HEK293 (cell line): ENCODE results near the gene ANKZF1.

Source experiments
- CTCF ChIA-PET: fragments of 350-600 bp; formaldehyde crosslinking; extraction: SDS; loops from one replicate; lab custom pipeline; 2021; ENCODE audit warnings: antibody characterized with exemption; lab: Yijun Ruan, JAX
- POLR2A ChIA-PET: fragments of 300-600 bp; formaldehyde crosslinking; extraction: SDS; loops from one replicate; lab custom pipeline; 2020; ENCODE audit warnings: antibody characterized with exemption, inconsistent platforms; lab: Yijun Ruan, JAX
- H3K27ac ChIP-seq: fragments of 200-500 bp; sonication (Bioruptor generic); 2 replicates; pipeline ENCODE4 v1.5.1; 2014; ENCODE audit warnings: low read depth, low read length, control low read depth, inconsistent platforms; ENCODE audit errors: extremely low read depth
- H3K36me3 ChIP-seq, 2 experiments: fragments of 200-500 bp in 1 of 2; sonication (Bioruptor generic) in 1 of 2; 1 replicate in 1 of 2; 2 replicates in 1 of 2; pipeline ENCODE4 v1.5.1; 2014 to 2017; ENCODE audit warnings: inconsistent platforms in 2 of 2, low read length in 2 of 2; ENCODE audit not compliant: control insufficient read depth in 2 of 2, insufficient read depth in 1 of 2
- H3K4me1 ChIP-seq: fragments of 200-500 bp; sonication (Bioruptor generic); 2 replicates; pipeline ENCODE4 v1.5.1; 2014; ENCODE audit warnings: mild to moderate bottlenecking, low read length, inconsistent platforms; ENCODE audit not compliant: control insufficient read depth, insufficient read depth
- H3K4me3 ChIP-seq: 2 replicates; pipeline ENCODE4 v1.5.1; 2011; ENCODE audit warnings: low read depth, mild to moderate bottlenecking, control low read depth, low read length, moderate library complexity
- H3K9me3 ChIP-seq: fragments of 200-500 bp; sonication (Bioruptor generic); 2 replicates; pipeline ENCODE4 v1.5.1; 2014; ENCODE audit warnings: low read depth, low read length, inconsistent platforms; ENCODE audit not compliant: control insufficient read depth, insufficient read depth
- AEBP2 ChIP-seq: fragments of 450-650 bp; formaldehyde crosslinking; IDR thresholded peaks from 2 replicates; pipeline ENCODE4 v1.5.1; 2016; ENCODE audit warnings: missing biosample characterization, missing genetic modification characterization, borderline replicate concordance
- ATF2 ChIP-seq: fragments of 450-650 bp; formaldehyde crosslinking; IDR thresholded peaks from 2 replicates; pipeline ENCODE4 v1.5.1; 2016; ENCODE audit warnings: missing biosample characterization, missing genetic modification characterization, low read depth
- KLF1 ChIP-seq: fragments of 450-650 bp; formaldehyde crosslinking; IDR thresholded peaks from 2 replicates; pipeline ENCODE4 v1.5.1; 2016; ENCODE audit warnings: missing biosample characterization, missing genetic modification characterization
- KLF9 ChIP-seq: fragments of 450-650 bp; formaldehyde crosslinking; IDR thresholded peaks from 2 replicates; pipeline ENCODE4 v1.5.1; 2016; ENCODE audit warnings: missing biosample characterization, missing genetic modification characterization, low read depth
- REST ChIP-seq: fragments of 450-650 bp; formaldehyde crosslinking; IDR thresholded peaks from 2 replicates; pipeline ENCODE4 v1.5.1; 2016; ENCODE audit warnings: missing biosample characterization, missing genetic modification characterization
- SCRT1 ChIP-seq: fragments of 450-650 bp; formaldehyde crosslinking; IDR thresholded peaks from 2 replicates; pipeline ENCODE4 v1.5.1; 2016; ENCODE audit warnings: missing biosample characterization, missing genetic modification characterization, borderline replicate concordance
- YY1 ChIP-seq: fragments of 450-650 bp; formaldehyde crosslinking; IDR thresholded peaks from 2 replicates; pipeline ENCODE4 v1.5.1; 2018; ENCODE audit warnings: missing biosample characterization, missing genetic modification characterization
- ZNF121 ChIP-seq: fragments of 450-650 bp; formaldehyde crosslinking; IDR thresholded peaks from 2 replicates; pipeline ENCODE4 v1.5.1; 2016; ENCODE audit warnings: missing biosample characterization, missing genetic modification characterization
- ZNF157 ChIP-seq: fragments of 450-650 bp; formaldehyde crosslinking; IDR thresholded peaks from 2 replicates; pipeline ENCODE4 v1.5.1; 2016; ENCODE audit warnings: missing biosample characterization, missing genetic modification characterization
- ZNF2 ChIP-seq: fragments of 450-650 bp; formaldehyde crosslinking; IDR thresholded peaks from 2 replicates; pipeline ENCODE4 v1.5.1; 2016; ENCODE audit warnings: missing biosample characterization, missing genetic modification characterization
- ZNF221 ChIP-seq: fragments of 450-650 bp; formaldehyde crosslinking; IDR thresholded peaks from 2 replicates; pipeline ENCODE4 v1.5.1; 2017; ENCODE audit warnings: missing biosample characterization, missing genetic modification characterization, borderline replicate concordance
- ZNF223 ChIP-seq: fragments of 450-650 bp; formaldehyde crosslinking; IDR thresholded peaks from 2 replicates; pipeline ENCODE4 v1.5.1; 2016; ENCODE audit warnings: missing biosample characterization, missing genetic modification characterization
- ZNF324 ChIP-seq: fragments of 450-650 bp; formaldehyde crosslinking; IDR thresholded peaks from 2 replicates; pipeline ENCODE4 v1.5.1; 2016; ENCODE audit warnings: missing biosample characterization, missing genetic modification characterization
- ZNF37A ChIP-seq: fragments of 450-650 bp; IDR thresholded peaks from 2 replicates; pipeline ENCODE4 v1.5.1; 2018; ENCODE audit warnings: missing biosample characterization, missing genetic modification characterization
- ZNF548 ChIP-seq: fragments of 450-650 bp; formaldehyde crosslinking; IDR thresholded peaks from 2 replicates; pipeline ENCODE4 v1.5.1; 2016; ENCODE audit warnings: missing biosample characterization, missing genetic modification characterization
- ZNF555 ChIP-seq: fragments of 450-650 bp; formaldehyde crosslinking; conservative IDR thresholded peaks from 2 replicates; pipeline ENCODE4 v1.5.1; 2017; ENCODE audit warnings: missing biosample characterization, mild to moderate bottlenecking, missing genetic modification characterization, inconsistent platforms
- ZNF600 ChIP-seq: fragments of 450-650 bp; formaldehyde crosslinking; IDR thresholded peaks from 2 replicates; pipeline ENCODE4 v1.5.1; 2016; ENCODE audit warnings: missing biosample characterization, missing genetic modification characterization
- ZNF629 ChIP-seq: fragments of 450-650 bp; formaldehyde crosslinking; IDR thresholded peaks from 2 replicates; pipeline ENCODE4 v1.5.1; 2017; ENCODE audit warnings: missing biosample characterization, missing genetic modification characterization
- ZNF677 ChIP-seq: fragments of 450-650 bp; IDR thresholded peaks from 2 replicates; pipeline ENCODE4 v1.5.0; 2018; ENCODE audit warnings: missing biosample characterization, mild to moderate bottlenecking, missing genetic modification characterization, moderate library complexity
- ZNF768 ChIP-seq: fragments of 450-650 bp; formaldehyde crosslinking; IDR thresholded peaks from 2 replicates; pipeline ENCODE4 v1.5.1; 2018; ENCODE audit warnings: missing biosample characterization, mild to moderate bottlenecking, missing genetic modification characterization
- ZSCAN18 ChIP-seq: fragments of 450-650 bp; formaldehyde crosslinking; IDR thresholded peaks from 2 replicates; pipeline ENCODE4 v1.5.1; 2016; ENCODE audit warnings: missing biosample characterization, missing genetic modification characterization
- TF ChIP-seq, protein P1 (sequence below): fragments of 450-650 bp; formaldehyde crosslinking; IDR thresholded peaks from 2 replicates; pipeline ENCODE4 v1.5.1; 2016; ENCODE audit warnings: missing biosample characterization, missing genetic modification characterization

The ANKZF1 gene

DNA sequence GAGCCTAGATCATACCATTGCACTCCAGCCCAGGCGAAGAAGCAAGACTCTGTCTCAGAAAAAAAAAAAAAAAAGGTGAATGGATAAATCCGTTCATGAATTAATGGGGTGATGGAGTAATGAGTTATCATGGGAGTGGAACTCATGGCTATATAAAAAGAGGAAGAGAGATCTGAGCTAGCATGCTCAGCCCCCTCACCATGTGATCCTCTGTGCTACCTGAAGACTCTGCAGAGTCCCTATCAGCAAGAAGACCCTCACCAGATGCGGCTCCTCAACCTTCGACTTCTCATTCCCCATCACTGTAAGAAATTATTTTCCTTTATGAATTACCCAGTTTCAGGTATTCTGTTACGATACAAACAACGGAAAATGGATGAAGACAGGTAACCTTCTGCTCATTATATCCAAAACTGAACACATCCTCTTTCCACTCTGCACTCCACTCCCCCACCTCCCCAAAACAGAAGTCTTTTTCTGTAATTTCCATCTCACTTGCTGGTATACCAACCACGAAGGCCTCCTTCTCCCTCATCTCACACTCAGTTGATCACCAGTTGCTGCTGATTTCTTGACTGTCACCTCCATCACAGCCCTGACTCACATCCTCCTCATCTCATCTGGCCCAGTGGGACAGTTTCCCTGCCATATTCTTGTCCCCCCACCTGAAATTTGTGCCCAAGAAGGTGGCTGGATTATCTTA lies 42.7 kb upstream of the ANKZF1 start:
- POLR2A ChIA-PET: no interaction called here
- Histone ChIP-seq H3K27ac (no peak overlapping the region), H3K9me3 (no peaks in the 10 kb centered on the region), H3K4me3 (no peak overlapping the region)
- CTCF ChIA-PET: no interaction called here
- TF ChIP-seq, protein P1, sequence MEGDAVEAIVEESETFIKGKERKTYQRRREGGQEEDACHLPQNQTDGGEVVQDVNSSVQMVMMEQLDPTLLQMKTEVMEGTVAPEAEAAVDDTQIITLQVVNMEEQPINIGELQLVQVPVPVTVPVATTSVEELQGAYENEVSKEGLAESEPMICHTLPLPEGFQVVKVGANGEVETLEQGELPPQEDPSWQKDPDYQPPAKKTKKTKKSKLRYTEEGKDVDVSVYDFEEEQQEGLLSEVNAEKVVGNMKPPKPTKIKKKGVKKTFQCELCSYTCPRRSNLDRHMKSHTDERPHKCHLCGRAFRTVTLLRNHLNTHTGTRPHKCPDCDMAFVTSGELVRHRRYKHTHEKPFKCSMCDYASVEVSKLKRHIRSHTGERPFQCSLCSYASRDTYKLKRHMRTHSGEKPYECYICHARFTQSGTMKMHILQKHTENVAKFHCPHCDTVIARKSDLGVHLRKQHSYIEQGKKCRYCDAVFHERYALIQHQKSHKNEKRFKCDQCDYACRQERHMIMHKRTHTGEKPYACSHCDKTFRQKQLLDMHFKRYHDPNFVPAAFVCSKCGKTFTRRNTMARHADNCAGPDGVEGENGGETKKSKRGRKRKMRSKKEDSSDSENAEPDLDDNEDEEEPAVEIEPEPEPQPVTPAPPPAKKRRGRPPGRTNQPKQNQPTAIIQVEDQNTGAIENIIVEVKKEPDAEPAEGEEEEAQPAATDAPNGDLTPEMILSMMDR (tag by site-specific recombination): no peak
- TF ChIP-seq ZNF677 (no peak), ZNF555 (tag by site-specific recombination) (no peak), KLF9 (no peak), ZNF221 (tag by site-specific recombination) (no peak), SCRT1 (tag by site-specific recombination) (no peak), ZNF2 (no peak)
- TF ChIP-seq, all 188 proteins: peak for 0
- H3K4me1 ChIP-seq: no peaks in the 10 kb centered on the region
- peaks cover 0 to 33% of the 10 kb centered on the region in 2 experiments; a peak in 2 of 3 replicates for H3K36me3 ChIP-seq

GRCh38 chr2:219197388-219197787 lies 32.2 kb upstream of the ANKZF1 start:
- no peaks in the 10 kb centered on the region for H3K36me3 ChIP-seq
- H3K9me3 ChIP-seq: no peaks in the 10 kb centered on the region
- H3K4me1 ChIP-seq: no peaks in the 10 kb centered on the region; the same call in 1 of the 2 replicates
- no peak for TF ChIP-seq ZNF629
- TF ChIP-seq ZNF157 (tag by site-specific recombination): no peak
- TF ChIP-seq AEBP2 (tag by site-specific recombination): no peak
- TF ChIP-seq ZNF37A (tag by site-specific recombination): no peak
- TF ChIP-seq ZNF548 (tag by site-specific recombination): no peak
- TF ChIP-seq KLF1: no peak
- TF ChIP-seq, all 188 proteins: peak for 0
- Histone ChIP-seq H3K4me3 (no peak overlapping the region), H3K27ac (no peak overlapping the region)
- CTCF ChIA-PET: interaction anchor here (0.9 kb wide), 1 partner anchor 26 kb away, joined by 5 read pairs; no protein-coding TSS in a partner anchor
- POLR2A ChIA-PET: interaction anchor here (2.4 kb wide), 1 partner anchor 9 kb away, joined by 9 read pairs; the partner anchor contains the start of gene ZFAND2B

GRCh38 chr2:219198974-219199373 lies 30.6 kb upstream of the ANKZF1 start:
- Histone ChIP-seq H3K9me3 (no peaks in the 10 kb centered on the region), H3K4me3 (no peak overlapping the region), H3K36me3 (no peaks in the 10 kb centered on the region), H3K27ac (no peak overlapping the region), H3K4me1 (no peaks in the 10 kb centered on the region; the same call in 1 of the 2 replicates)
- ChIA-PET POLR2A (no interaction called here), CTCF (interaction anchor here (0.6 kb wide), 1 partner anchor 669 kb away, joined by 3 read pairs; no protein-coding TSS in a partner anchor)
- TF ChIP-seq ATF2 (no peak), ZNF223 (tag by site-specific recombination) (no peak), ZNF600 (tag by site-specific recombination) (no peak), ZSCAN18 (tag by site-specific recombination) (no peak), KLF9 (no peak), YY1 (tag by site-specific recombination) (no peak), ZNF324 (no peak), REST (tag by site-specific recombination) (no peak), ZNF121 (tag by site-specific recombination) (no peak), ZNF768 (tag by site-specific recombination) (no peak)
